ENCODE measurements around the gene GRID2IP.

Gene GRID2IP

GRCh38 chr7:6516387-6516983 lies 34.8 kb downstream of the GRID2IP start (continued):
- no peak for TF ChIP-seq ZNF449 (tag by site-specific recombination; IDR thresholded peaks at IDR 0.05)
- TF ChIP-seq KLF7 (tag by site-specific recombination; IDR thresholded peaks at IDR 0.05; ENCODE audit: borderline replicate concordance): no peak
- TF ChIP-seq ZNF76 (tag by site-specific recombination; IDR thresholded peaks at IDR 0.05; ENCODE audit: borderline replicate concordance, low read depth): no peak
- TF ChIP-seq ZBTB21 (tag by site-specific recombination; IDR thresholded peaks at IDR 0.05): no peak
- TF ChIP-seq ZIC2 (tag by site-specific recombination; IDR thresholded peaks at IDR 0.05): no peak
- no peak for TF ChIP-seq ZNF132 (tag by site-specific recombination; IDR thresholded peaks at IDR 0.05; ENCODE audit: borderline replicate concordance)
- TF ChIP-seq ZNF747 (tag by site-specific recombination; IDR thresholded peaks at IDR 0.05): no peak
- TF ChIP-seq BCL11A (tag by site-specific recombination; IDR thresholded peaks at IDR 0.05; ENCODE audit: low read depth): no peak
- peak; percentile 97 for TF ChIP-seq IKZF3 (tag by site-specific recombination; IDR thresholded peaks at IDR 0.05)
- no peak for TF ChIP-seq ZNF138 (tag by site-specific recombination; IDR thresholded peaks at IDR 0.05; ENCODE audit: borderline replicate concordance)
- 0 out of 2 replicates have a peak, but pooled peaks have one; percentile 9 for TF ChIP-seq SCRT2 (tag by site-specific recombination; IDR thresholded peaks at IDR 0.05)
- no peak for TF ChIP-seq ZNF324 (tag by site-specific recombination; IDR thresholded peaks at IDR 0.05)
- TF ChIP-seq ZBTB49 (tag by site-specific recombination; IDR thresholded peaks at IDR 0.05; ENCODE audit: low read depth): no peak
- no peak for TF ChIP-seq ZNF2 (tag by site-specific recombination; IDR thresholded peaks at IDR 0.05)
- TF ChIP-seq ZNF112 (tag by site-specific recombination; IDR thresholded peaks at IDR 0.05): no peak
- TF ChIP-seq ZBTB7A (tag by site-specific recombination; IDR thresholded peaks at IDR 0.05; ENCODE audit: low read depth): no peak
- no peak for TF ChIP-seq ZNF239 (tag by site-specific recombination; IDR thresholded peaks at IDR 0.05)
- TF ChIP-seq ZNF548 (tag by site-specific recombination; IDR thresholded peaks at IDR 0.05): no peak
- no peak for TF ChIP-seq ZNF354C (tag by site-specific recombination; IDR thresholded peaks at IDR 0.05; ENCODE audit: borderline replicate concordance, low read depth)
- no peak for TF ChIP-seq ZBTB26 (tag by site-specific recombination; optimal IDR thresholded peaks at IDR 0.05)
- no peak for TF ChIP-seq ZNF140 (tag by site-specific recombination; IDR thresholded peaks at IDR 0.05)
- 0 out of 2 replicates have a peak, but pooled peaks have one; percentile 27 for TF ChIP-seq ZNF600 (tag by site-specific recombination; IDR thresholded peaks at IDR 0.05)
- no peak for TF ChIP-seq ZNF658 (tag by site-specific recombination; IDR thresholded peaks at IDR 0.05)
- TF ChIP-seq KLF16 (tag by site-specific recombination; IDR thresholded peaks at IDR 0.05): no peak
- TF ChIP-seq ZNF23 (tag by site-specific recombination; IDR thresholded peaks at IDR 0.05; ENCODE audit: borderline replicate concordance): no peak
- peak; percentile 68; the same call in 1 of the 2 replicates for TF ChIP-seq CTCF (tag by site-specific recombination; IDR thresholded peaks at IDR 0.05)
- no peak for TF ChIP-seq GLI2 (tag by site-specific recombination; IDR thresholded peaks at IDR 0.05; ENCODE audit: borderline replicate concordance, low read depth)
- TF ChIP-seq PRDM1 (tag by site-specific recombination; IDR thresholded peaks at IDR 0.05): peak; percentile 59
- no peak for TF ChIP-seq ZNF184 (tag by site-specific recombination; IDR thresholded peaks at IDR 0.05)

Measured in HEK293 (cell line).